Hepatocyte (in vitro differentiated cells): Measurements from ENCODE around the gene LHX3. TPM values are rescaled to one million over a fixed set of nuclear protein-coding genes. Genes with fewer than 3 reads are reported as not detected.

Source experiments
- DNase-seq: peaks from one replicate; pipeline ENCODE4 v3.0.0-alpha.2; 2016; ENCODE audit warnings: low spot score
- H2AFZ ChIP-seq: fragments of 200-600 bp; sonication (generic); 2 replicates; pipeline ENCODE4 v1.6.0; 2016; ENCODE audit warnings: antibody characterized with exemption, mild to moderate bottlenecking
- H3K27ac ChIP-seq: fragments of 200-600 bp; sonication (generic); 2 replicates; pipeline ENCODE4 v1.5.1; 2016; ENCODE audit warnings: mild to moderate bottlenecking
- H3K27me3 ChIP-seq: fragments of 200-600 bp; sonication (generic); 2 replicates; pipeline ENCODE4 v1.6.1; 2016
- H3K36me3 ChIP-seq: fragments of 200-600 bp; sonication (generic); replicated peaks from 2 replicates; pipeline ENCODE4 v1.5.1; 2016; ENCODE audit warnings: low read depth; ENCODE audit not compliant: insufficient read depth
- H3K4me1 ChIP-seq: fragments of 200-600 bp; sonication (generic); 2 replicates; pipeline ENCODE4 v1.5.1; 2016; ENCODE audit warnings: mild to moderate bottlenecking, moderate library complexity; ENCODE audit not compliant: insufficient read depth
- H3K4me2 ChIP-seq: fragments of 200-600 bp; sonication (generic); 2 replicates; pipeline ENCODE4 v1.6.0; 2016
- H3K4me3 ChIP-seq: fragments of 200-600 bp; sonication (generic); 2 replicates; pipeline ENCODE4 v1.5.1; 2016; ENCODE audit warnings: mild to moderate bottlenecking
- H3K79me2 ChIP-seq: fragments of 200-600 bp; sonication (generic); 2 replicates; pipeline ENCODE4 v1.6.0; 2017; ENCODE audit warnings: mild to moderate bottlenecking
- H3K9me2 ChIP-seq: fragments of 200-600 bp; sonication (generic); replicated peaks from 2 replicates; pipeline ENCODE4 v1.6.0; 2017; ENCODE audit warnings: mild to moderate bottlenecking; ENCODE audit not compliant: insufficient read depth
- H3K9me3 ChIP-seq: fragments of 200-600 bp; sonication (generic); 2 replicates; pipeline ENCODE4 v1.5.1; 2016; ENCODE audit warnings: low read depth, mild to moderate bottlenecking
- H4K20me1 ChIP-seq: fragments of 200-600 bp; sonication (generic); 2 replicates; pipeline ENCODE4 v1.6.0; 2016; ENCODE audit warnings: mild to moderate bottlenecking; ENCODE audit not compliant: insufficient read depth, poor library complexity, severe bottlenecking
- EZH2 ChIP-seq: fragments of 200-600 bp; sonication (generic); IDR thresholded peaks from 2 replicates; pipeline ENCODE4 v1.6.1; 2016; ENCODE audit warnings: antibody characterized with exemption, mild to moderate bottlenecking, borderline replicate concordance
- EZH2phosphoT487 ChIP-seq: fragments of 200-600 bp; sonication (generic); IDR thresholded peaks from one replicate; pipeline ENCODE4 v1.6.1; 2018; ENCODE audit warnings: antibody characterized with exemption, mild to moderate bottlenecking, low read depth, moderate library complexity; ENCODE audit not compliant: unreplicated experiment, severe bottlenecking
- WGBS: methylation state at CpG from one replicate; pipeline ENCODE4 v1.1.6; 2016; ENCODE audit warnings: low lambda C conversion rate; ENCODE audit errors: missing lambda C conversion rate; 5-methylcytosine and 5-hydroxymethylcytosine counted together
- polyA plus RNA-seq: library from polyadenylated mRNA; unstranded; fragments of >200 nt; fragmentation: Nextera tagmentation; extraction: Ambion mirVana; gene quantifications from 2 replicates; pipeline ENCODE4 v1.2.1, GENCODE V29; 2016
- total RNA-seq: library from RNA; depleted of rRNA; stranded (reverse); fragments of >200 nt; gene quantifications from 2 replicates; pipeline ENCODE4 v1.2.3, GENCODE V29; 2014
- TF ChIP-seq, protein P1 (sequence below): fragments of 200-600 bp; sonication (generic); IDR thresholded peaks from 2 replicates; pipeline ENCODE4 v1.5.1; 2016; ENCODE audit warnings: antibody characterized with exemption, mild to moderate bottlenecking; ENCODE audit not compliant: poor library complexity

The LHX3 gene
- total and polyA plus RNA-seq, 2 experiments from 2014 or later, result not detected

DNA sequence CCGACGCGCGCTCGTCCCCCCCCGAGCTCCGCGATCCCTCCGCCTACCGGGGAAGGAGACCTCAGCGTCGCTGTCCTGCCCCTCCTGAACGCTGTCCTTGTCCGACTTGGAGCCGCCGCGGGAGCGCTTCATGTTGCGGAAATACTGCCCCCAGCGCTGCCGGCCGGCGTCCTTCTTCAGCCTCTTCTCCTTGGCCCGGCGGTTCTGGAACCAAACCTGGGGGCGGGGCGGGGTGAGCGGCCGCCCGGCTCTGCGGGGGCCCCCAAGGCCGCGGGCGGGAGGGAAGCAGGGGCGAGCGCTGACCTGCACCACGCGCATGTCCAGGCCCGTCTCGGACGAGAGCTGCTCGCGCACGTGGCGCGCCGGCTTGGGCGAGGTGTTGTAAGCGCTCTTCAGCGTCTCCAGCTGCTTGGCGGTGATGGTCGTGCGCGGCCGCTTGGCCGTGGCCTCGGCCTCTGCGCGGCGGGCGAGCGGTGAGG lies 6.3 kb downstream of the LHX3 start:
- H3K27ac ChIP-seq, result no peak overlapping the region
- no peaks in the 10 kb centered on the region for H3K36me3 ChIP-seq
- DNase-seq, result no peak
- no peaks in the 10 kb centered on the region for H4K20me1 ChIP-seq
- no peak overlapping the region for H2AFZ ChIP-seq
- H3K4me3 ChIP-seq, result no peak overlapping the region
- H3K4me1 ChIP-seq, result no peaks in the 10 kb centered on the region
- H3K79me2 ChIP-seq, result no peaks in the 10 kb centered on the region
- H3K27me3 ChIP-seq, result peaks cover 93% of the 10 kb centered on the region
- no peak for TF ChIP-seq EZH2phosphoT487
- peak; percentile 82 for TF ChIP-seq EZH2
- TF ChIP-seq, protein P1, sequence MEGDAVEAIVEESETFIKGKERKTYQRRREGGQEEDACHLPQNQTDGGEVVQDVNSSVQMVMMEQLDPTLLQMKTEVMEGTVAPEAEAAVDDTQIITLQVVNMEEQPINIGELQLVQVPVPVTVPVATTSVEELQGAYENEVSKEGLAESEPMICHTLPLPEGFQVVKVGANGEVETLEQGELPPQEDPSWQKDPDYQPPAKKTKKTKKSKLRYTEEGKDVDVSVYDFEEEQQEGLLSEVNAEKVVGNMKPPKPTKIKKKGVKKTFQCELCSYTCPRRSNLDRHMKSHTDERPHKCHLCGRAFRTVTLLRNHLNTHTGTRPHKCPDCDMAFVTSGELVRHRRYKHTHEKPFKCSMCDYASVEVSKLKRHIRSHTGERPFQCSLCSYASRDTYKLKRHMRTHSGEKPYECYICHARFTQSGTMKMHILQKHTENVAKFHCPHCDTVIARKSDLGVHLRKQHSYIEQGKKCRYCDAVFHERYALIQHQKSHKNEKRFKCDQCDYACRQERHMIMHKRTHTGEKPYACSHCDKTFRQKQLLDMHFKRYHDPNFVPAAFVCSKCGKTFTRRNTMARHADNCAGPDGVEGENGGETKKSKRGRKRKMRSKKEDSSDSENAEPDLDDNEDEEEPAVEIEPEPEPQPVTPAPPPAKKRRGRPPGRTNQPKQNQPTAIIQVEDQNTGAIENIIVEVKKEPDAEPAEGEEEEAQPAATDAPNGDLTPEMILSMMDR, result no peak
- no peaks in the 10 kb centered on the region for H3K9me2 ChIP-seq
- peak overlapping the region; percentile 62 for H3K4me2 ChIP-seq
- WGBS, result 7% methylated on average over 21 of the region's 62 CpGs
- H3K9me3 ChIP-seq, result no peaks in the 10 kb centered on the region

DNA sequence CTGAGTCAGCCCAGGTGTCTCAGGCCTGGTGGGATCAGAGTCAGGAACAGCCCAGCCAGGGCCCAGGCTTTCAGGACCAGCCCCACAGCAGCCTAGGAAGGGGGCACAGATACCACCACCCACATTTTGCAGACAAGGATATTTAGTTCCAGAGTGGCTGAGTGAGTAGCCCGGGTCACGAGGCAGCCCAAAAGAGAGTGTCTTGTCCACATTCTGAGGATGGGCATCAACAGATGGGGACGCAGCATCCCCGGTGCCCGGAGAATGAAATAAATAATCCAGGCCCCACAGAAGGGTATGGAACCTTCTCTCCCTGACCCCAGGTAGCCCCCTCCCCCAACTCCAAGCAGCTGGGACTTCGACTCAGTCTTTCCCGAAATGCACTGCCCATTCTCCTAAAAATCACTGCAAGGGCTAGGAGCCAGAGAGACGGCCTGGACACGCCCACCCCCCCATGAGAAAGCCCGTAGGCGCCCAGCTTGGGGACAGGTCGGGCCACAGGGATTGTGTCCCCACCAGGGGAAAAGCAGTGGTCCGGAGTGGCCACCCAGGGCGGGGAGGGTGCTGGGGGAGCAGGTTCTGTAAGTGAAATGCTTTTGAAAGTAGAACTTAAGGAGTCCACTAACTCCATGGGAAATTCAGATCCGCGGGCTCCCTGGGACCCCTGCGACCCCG lies 6.9 kb downstream of the LHX3 start:
- no peaks in the 10 kb centered on the region for H3K9me2 ChIP-seq
- H3K4me3 ChIP-seq, result no peak overlapping the region
- H3K27me3 ChIP-seq, result peaks cover 92% of the 10 kb centered on the region
- H3K36me3 ChIP-seq, result no peaks in the 10 kb centered on the region
- no peaks in the 10 kb centered on the region for H3K79me2 ChIP-seq
- H2AFZ ChIP-seq, result no peak overlapping the region
- H3K4me1 ChIP-seq, result no peaks in the 10 kb centered on the region
- peak overlapping the region; percentile 62 for H3K4me2 ChIP-seq
- no peaks in the 10 kb centered on the region for H3K9me3 ChIP-seq
- TF ChIP-seq EZH2phosphoT487, result peak; percentile 15
- TF ChIP-seq, protein P1, result no peak
- peak; percentile 60 for TF ChIP-seq EZH2
- DNase-seq, result no peak
- H3K27ac ChIP-seq, result no peak overlapping the region
- no peaks in the 10 kb centered on the region for H4K20me1 ChIP-seq
- 27% methylated on average over 16 of the region's 18 CpGs for WGBS

DNA sequence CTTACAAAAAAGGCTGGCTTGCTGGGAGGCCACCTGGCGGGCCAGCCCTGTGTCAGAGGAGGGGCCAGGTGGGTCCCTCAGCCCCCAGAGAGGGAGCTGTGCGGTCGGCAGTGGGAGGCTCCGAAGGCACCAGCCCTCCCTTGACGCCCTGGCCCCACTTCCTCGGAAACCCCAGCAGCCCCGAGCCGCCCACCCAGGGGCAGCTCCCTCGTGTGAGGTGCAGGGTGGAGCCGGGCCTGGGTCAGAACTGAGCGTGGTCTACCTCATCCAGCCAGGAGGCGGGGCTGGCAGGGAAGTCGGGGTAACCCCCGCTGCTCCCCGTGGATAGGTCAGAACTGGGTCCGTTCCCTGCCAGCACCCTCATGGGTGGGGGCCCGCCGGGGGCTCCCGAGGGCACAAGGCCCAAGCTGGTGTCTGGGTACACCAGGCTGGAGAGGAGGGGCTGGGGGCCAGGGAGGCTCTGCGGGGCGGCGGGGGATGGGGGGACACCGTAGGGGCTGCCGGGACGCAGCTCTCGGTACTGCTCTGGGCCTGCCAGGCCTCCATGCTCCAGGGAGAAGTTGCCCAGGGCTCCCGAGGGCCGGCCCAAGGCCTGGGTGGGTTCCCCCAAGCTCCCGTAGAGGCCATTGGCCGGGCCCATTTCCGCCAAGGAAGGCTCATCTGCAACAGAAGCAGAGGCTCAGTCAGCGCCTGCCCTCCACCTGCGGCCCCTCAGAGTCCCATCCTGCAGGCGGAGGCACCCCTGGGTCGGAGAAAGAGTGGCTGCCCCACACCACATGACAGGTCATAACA lies 7.6 kb downstream of the LHX3 start:
- no peak for DNase-seq
- Histone ChIP-seq H3K9me2 (no peaks in the 10 kb centered on the region), H3K4me2 (no peak overlapping the region), H3K9me3 (no peaks in the 10 kb centered on the region), H2AFZ (no peak overlapping the region), H3K4me1 (no peaks in the 10 kb centered on the region), H3K4me3 (no peak overlapping the region), H3K79me2 (no peaks in the 10 kb centered on the region), H3K27ac (no peak overlapping the region), H3K27me3 (peaks cover 94% of the 10 kb centered on the region), H4K20me1 (no peaks in the 10 kb centered on the region), H3K36me3 (no peaks in the 10 kb centered on the region)
- peak; percentile 25 for TF ChIP-seq EZH2phosphoT487
- TF ChIP-seq EZH2, result no peak
- 34% methylated on average over 25 of the region's 35 CpGs for WGBS

DNA sequence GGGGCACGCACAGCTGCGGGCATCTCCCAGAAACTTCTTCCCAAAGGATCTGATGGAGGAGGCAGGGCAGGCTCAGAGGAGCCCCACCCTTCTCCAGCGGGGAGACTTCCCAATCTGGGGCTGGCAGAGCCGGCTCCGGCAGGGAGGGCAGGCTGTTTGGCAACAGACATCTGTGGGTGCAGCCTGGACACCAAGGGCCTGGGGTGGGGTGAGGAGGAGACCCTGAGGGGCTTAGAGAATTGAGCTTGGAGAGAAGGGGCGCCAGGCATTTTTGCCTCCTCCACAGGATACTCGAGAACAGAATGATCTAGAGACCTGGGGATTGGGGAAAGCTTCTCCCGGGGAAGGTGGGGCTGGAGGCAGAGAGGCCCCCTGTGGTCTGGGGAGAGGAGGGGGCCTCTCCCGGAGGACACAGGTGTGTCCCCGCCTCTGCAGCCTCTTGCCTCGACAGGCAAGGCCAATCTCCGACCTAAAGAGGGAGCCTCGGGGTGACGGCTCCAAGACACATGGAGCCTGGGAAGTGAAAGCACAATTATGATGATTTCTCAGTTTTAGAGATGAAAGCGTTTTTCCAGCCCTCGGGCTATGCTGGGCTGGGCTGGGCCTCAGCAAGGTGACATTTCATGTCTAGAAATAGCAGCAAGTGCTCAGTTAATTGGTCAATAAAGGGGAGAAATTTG lies 8.4 kb downstream of the LHX3 start:
- Histone ChIP-seq H3K4me1 (no peaks in the 10 kb centered on the region), H3K9me2 (no peaks in the 10 kb centered on the region), H3K79me2 (no peaks in the 10 kb centered on the region), H3K4me2 (no peak overlapping the region), H3K27ac (no peak overlapping the region), H3K9me3 (no peaks in the 10 kb centered on the region), H2AFZ (no peak overlapping the region), H4K20me1 (no peaks in the 10 kb centered on the region), H3K4me3 (no peak overlapping the region), H3K36me3 (no peaks in the 10 kb centered on the region), H3K27me3 (peaks cover 96% of the 10 kb centered on the region)
- WGBS, result 14% methylated on average over 16 of the region's 16 CpGs
- TF ChIP-seq, protein P1, result no peak
- TF ChIP-seq EZH2 (peak; percentile 70), EZH2phosphoT487 (no peak)
- DNase-seq, result no peak
